Skeletal muscle satellite cell (primary cell): ENCODE data around the gene MBD6.

Experiments used
- H3K27me3 ChIP-seq: 2 replicates; pipeline ENCODE4 v1.7.0; 2013; ENCODE audit warnings: low read length; ENCODE audit not compliant: control insufficient read depth, insufficient read depth
- H3K36me3 ChIP-seq: 2 replicates; pipeline ENCODE4 v1.7.0; 2013; ENCODE audit warnings: mild to moderate bottlenecking, control low read depth, low read length; ENCODE audit not compliant: insufficient read depth
- H3K4me1 ChIP-seq: 2 replicates; pipeline ENCODE4 v1.7.0; 2013; ENCODE audit warnings: low read length; ENCODE audit not compliant: control insufficient read depth, insufficient read depth
- H3K4me2 ChIP-seq: 2 replicates; pipeline ENCODE4 v1.7.0; 2013; ENCODE audit warnings: mild to moderate bottlenecking, low read length
- H3K4me3 ChIP-seq: 2 replicates; pipeline ENCODE4 v1.7.0; 2013; ENCODE audit warnings: low read length
- H3K9ac ChIP-seq: 2 replicates; pipeline ENCODE4 v1.7.0; 2013; ENCODE audit warnings: mild to moderate bottlenecking, low read depth, low read length, moderate library complexity
- H3K9me3 ChIP-seq: replicated peaks from 2 replicates; pipeline ENCODE4 v1.7.0; 2013; ENCODE audit warnings: mild to moderate bottlenecking, control low read depth, low read length

MBD6 gene

GRCh38 chr12:57539134-57539768 lies 16.6 kb downstream of the MBD6 start:
- Histone ChIP-seq H3K36me3 (peaks cover 58% of the 10 kb centered on the region), H3K4me3 (no peak overlapping the region), H3K4me2 (no peak overlapping the region), H3K9ac (no peak overlapping the region), H3K9me3 (no peaks in the 10 kb centered on the region), H3K27me3 (no peaks in the 10 kb centered on the region), H3K4me1 (peaks cover 6% of the 10 kb centered on the region)

DNA sequence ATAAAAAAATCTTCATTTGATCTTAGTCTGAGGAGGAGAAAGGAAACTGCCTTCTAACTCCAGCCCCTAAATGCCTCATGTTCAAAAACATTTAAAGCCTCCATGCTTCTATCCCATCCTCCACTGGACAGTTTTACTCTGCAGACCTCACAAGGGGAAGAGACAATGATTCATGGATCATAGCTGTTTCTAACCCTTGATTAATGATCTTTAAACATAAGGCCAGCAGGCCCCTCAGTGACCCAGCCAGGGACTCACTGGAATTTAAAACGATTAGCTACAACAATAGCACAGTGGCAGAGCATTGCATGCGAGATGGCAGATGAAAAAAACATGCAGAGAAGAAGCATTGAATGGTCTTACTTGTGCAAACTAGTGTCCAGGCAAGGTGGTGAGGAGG lies 18.4 kb downstream of the MBD6 start:
- H3K4me3 ChIP-seq = no peak overlapping the region
- no peaks in the 10 kb centered on the region for H3K27me3 ChIP-seq
- peaks cover 53% of the 10 kb centered on the region for H3K36me3 ChIP-seq
- no peaks in the 10 kb centered on the region for H3K9me3 ChIP-seq
- H3K9ac ChIP-seq = no peak overlapping the region
- peaks cover 14% of the 10 kb centered on the region for H3K4me1 ChIP-seq
- H3K4me2 ChIP-seq = no peak overlapping the region

DNA sequence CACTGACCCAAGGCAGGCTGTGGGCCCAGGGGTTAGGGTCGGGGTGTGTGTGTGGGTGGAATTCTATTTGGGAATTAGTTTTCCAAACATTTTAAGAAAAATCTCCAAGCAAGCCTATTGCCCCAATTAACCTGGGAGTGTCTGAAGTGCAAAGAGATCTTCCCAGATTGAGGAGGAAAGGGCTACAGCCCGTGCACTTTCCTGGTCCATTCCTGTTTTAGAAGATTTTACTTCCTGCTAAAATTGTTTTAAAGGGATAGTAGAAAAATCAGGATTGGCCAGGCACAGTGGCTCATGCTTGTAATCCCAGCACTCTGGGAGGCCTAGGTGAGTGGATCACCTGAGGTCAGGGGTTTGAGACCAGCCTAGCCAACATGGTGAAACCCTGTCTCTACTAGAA lies 19.1 kb downstream of the MBD6 start:
- Histone ChIP-seq H3K4me3 (no peak overlapping the region), H3K9ac (no peak overlapping the region), H3K4me1 (peaks cover 17% of the 10 kb centered on the region), H3K9me3 (no peaks in the 10 kb centered on the region), H3K36me3 (peaks cover 50% of the 10 kb centered on the region), H3K27me3 (no peaks in the 10 kb centered on the region), H3K4me2 (no peak overlapping the region)

DNA sequence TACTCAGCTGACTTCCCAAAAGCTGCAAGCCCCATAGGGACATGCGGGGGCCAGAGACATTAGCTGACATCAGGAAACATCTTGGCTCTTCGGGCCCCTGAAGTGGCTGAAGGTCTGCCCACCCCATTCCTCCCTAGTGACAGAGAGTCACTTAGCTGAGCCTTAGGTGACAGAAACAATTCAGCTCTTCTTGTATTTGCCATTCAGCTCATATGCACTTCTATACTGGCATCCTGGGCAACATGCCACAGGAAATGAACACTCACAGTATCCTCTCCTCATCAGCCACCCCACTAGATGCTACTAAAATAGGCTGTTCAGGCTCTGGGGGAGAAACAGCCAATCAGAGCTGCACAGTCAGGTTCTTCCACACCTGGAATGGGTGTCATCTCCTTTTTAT lies 21.0 kb downstream of the MBD6 start:
- H3K27me3 ChIP-seq = peaks cover 5% of the 10 kb centered on the region
- peaks cover 17% of the 10 kb centered on the region for H3K4me1 ChIP-seq
- peaks cover 37% of the 10 kb centered on the region for H3K36me3 ChIP-seq
- no peaks in the 10 kb centered on the region for H3K9me3 ChIP-seq
- H3K4me2 ChIP-seq = no peak overlapping the region
- H3K9ac ChIP-seq = no peak overlapping the region
- no peak overlapping the region for H3K4me3 ChIP-seq

GRCh38 chr12:57545809-57546437 lies 23.3 kb downstream of the MBD6 start:
- H3K27me3 ChIP-seq = peaks cover 25% of the 10 kb centered on the region
- peak overlapping the region; percentile 78 for H3K4me3 ChIP-seq
- peaks cover 22% of the 10 kb centered on the region for H3K4me1 ChIP-seq
- H3K9ac ChIP-seq = peak overlapping the region; percentile 97
- peaks cover 21% of the 10 kb centered on the region for H3K36me3 ChIP-seq
- peak overlapping the region; percentile 99 for H3K4me2 ChIP-seq
- no peaks in the 10 kb centered on the region for H3K9me3 ChIP-seq

DNA sequence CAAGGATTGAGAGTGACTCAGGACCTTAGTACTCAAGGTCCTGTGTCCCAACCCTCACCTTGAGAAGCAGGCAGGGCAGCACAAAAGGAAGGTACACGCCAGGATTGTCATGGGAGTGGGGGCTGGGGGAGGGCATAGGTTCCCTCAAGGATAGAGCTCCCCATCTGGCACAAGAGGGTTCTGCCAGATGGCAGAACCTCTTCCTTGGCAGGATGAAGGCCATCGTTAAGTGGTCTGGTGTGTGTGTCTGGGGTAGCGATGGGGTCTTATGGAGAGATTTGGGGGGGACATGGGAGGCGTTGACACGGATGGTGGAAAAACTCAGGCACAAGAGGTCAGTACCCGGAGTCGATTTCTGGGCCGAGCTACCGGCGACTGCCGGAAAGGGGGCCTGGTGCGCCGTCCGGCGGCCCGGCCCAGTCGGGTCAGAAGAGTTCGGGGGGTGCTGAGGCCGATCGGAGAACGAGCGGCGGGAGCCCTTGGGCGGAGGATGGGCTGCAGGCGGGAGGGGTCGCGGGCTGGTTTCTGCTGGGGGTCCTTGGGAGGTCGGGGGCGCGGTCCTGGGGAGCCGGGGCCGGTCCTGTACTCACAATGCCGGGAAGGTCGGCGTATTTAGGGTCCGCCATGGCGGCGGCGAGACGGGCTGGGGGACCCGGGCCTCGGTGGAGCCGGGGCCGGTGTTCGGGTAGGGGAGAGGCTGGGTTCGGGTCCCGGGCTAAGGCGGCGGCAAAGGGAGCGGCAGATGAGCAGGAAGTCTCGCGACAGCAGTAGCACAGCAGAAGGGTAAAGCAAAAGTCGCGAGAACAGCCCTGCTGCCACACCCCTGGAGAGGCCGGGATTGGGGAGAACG lies 24.0 kb downstream of the MBD6 start, which contains the start of gene DCTN2:
Gene DCTN2 (minus strand): TSS at position 755 of the 850 bp plus-strand sequence. CDS start 129 bp downstream, at position 626.
- Histone ChIP-seq H3K4me3 (peak within 1 kb of the TSS; percentile 78), H3K27me3 (peaks cover 30% of the 10 kb centered on the region), H3K9ac (peak within 1 kb of the TSS; percentile 97), H3K36me3 (peaks cover 14% of the 10 kb centered on the region), H3K9me3 (no peaks in the 10 kb centered on the region), H3K4me2 (peak within 1 kb of the TSS; percentile 99), H3K4me1 (peaks cover 16% of the 10 kb centered on the region)

- Histone ChIP-seq H3K9me3 (no peaks in the 10 kb centered on the region), H3K4me3 (peak overlapping the region; percentile 78), H3K27me3 (peaks cover 38% of the 10 kb centered on the region), H3K4me2 (peak overlapping the region; percentile 72), H3K9ac (peak overlapping the region; percentile 97), H3K36me3 (peaks cover 11% of the 10 kb centered on the region), H3K4me1 (peaks cover 16% of the 10 kb centered on the region)
Observed at GRCh38 chr12:57547288-57548012, 24.8 kb downstream of the MBD6 start.

- Histone ChIP-seq H3K4me2 (no peak overlapping the region), H3K36me3 (peaks cover 11% of the 10 kb centered on the region), H3K9ac (no peak overlapping the region), H3K9me3 (no peaks in the 10 kb centered on the region), H3K4me1 (peaks cover 22% of the 10 kb centered on the region), H3K4me3 (no peak overlapping the region), H3K27me3 (peaks cover 39% of the 10 kb centered on the region)
Observed at GRCh38 chr12:57548013-57548315, 25.3 kb downstream of the MBD6 start.

GRCh38 chr12:57548488-57548887 lies 25.9 kb downstream of the MBD6 start:
- Histone ChIP-seq H3K9me3 (no peaks in the 10 kb centered on the region), H3K27me3 (peaks cover 39% of the 10 kb centered on the region), H3K4me2 (no peak overlapping the region), H3K4me3 (no peak overlapping the region), H3K4me1 (peaks cover 23% of the 10 kb centered on the region), H3K9ac (no peak overlapping the region), H3K36me3 (peaks cover 11% of the 10 kb centered on the region)

DNA sequence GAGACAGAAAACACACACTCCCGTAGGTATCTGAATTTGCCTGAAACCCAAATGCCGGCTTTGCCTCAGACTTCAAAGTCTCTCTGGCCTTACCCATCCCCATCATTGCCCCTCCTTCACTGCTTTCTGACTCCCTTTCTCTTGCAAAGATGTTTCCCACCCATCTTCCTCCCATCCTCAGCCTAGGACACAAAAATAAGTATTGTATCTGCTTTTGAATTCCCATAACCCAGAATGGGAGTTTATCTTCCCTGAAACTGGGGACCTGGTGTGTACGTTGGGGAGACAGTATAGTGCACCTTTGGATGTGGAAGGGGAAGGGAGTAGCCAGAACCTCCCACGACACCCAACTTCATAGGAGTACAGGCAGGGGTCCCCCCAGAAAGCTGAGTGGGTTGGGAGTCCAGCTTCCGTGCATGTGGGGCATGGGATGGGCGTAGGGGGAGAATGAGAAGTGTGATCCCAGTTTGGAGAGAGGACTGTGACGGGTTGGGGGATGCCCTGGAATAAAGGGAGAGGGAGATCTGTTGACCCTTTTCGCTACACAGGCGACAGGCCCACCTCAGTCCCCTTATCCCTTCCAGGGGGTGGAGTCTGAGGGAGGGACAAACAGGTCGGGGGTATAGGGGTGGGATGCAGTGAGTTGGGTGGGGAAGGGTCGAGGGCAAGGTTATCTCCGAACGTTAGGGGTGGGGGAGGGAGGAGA lies 26.7 kb downstream of the MBD6 start:
- peaks cover 8% of the 10 kb centered on the region for H3K36me3 ChIP-seq
- H3K4me3 ChIP-seq = peak overlapping the region; percentile 45
- no peaks in the 10 kb centered on the region for H3K9me3 ChIP-seq
- peaks cover 47% of the 10 kb centered on the region for H3K27me3 ChIP-seq
- H3K4me2 ChIP-seq = peak overlapping the region; percentile 73
- H3K9ac ChIP-seq = no peak overlapping the region
- peaks cover 23% of the 10 kb centered on the region for H3K4me1 ChIP-seq
